ENCODE results near the gene TMEM238. TPM values are rescaled to one million over a fixed set of nuclear protein-coding genes. Genes with fewer than 3 reads are reported as not detected.

Gene TMEM238
- total and polyA plus RNA-seq, 4 donors: 0.08 to 0.54 (median 0.47) TPM

GRCh38 chr19:55355213-55355821 is 28.8 kb downstream of the TMEM238 start:
- Histone ChIP-seq H3K27ac (ENCODE audit: low read depth in 1 of 2, low read length in 2 of 2) (no peak overlapping the region), H3K9me3 (ENCODE audit: control insufficient read depth in 4 of 4, low read length in 3 of 4) (no peaks in the 10 kb centered on the region), H3K4me3 (ENCODE audit: low read depth in 1 of 3, low read length in 3 of 3) (no peak overlapping the region), H3K27me3 (ENCODE audit: control insufficient read depth in 4 of 4, insufficient read depth in 4 of 4, low read length in 3 of 4) (peaks cover 0 to 8% (median 6%) of the 10 kb centered on the region in 4 donors), H3K36me3 (ENCODE audit: control insufficient read depth in 4 of 4, insufficient read depth in 3 of 4, low read depth in 1 of 4, low read length in 3 of 4) (no peaks in the 10 kb centered on the region), H3K4me1 (ENCODE audit: control insufficient read depth in 4 of 4, insufficient read depth in 4 of 4, low read length in 3 of 4) (peaks cover 0 to 4% (median 1%) of the 10 kb centered on the region in 4 donors), H3K9ac (ENCODE audit: low read depth in 1 of 2, low read length in 2 of 2) (no peak overlapping the region)
- DNase-seq (ENCODE audit: low spot score): no peak
- 31% methylated on average over 13 of the region's 13 CpGs for WGBS
- TF ChIP-seq TAF1 (conservative IDR thresholded peaks at IDR 0.05) (no peak), HNF4A (conservative IDR thresholded peaks at IDR 0.05) (no peak)

GRCh38 chr19:55354698-55355212 is 29.3 kb downstream of the TMEM238 start, which contains the start of gene COX6B2:
COX6B2 (minus strand) TSS chr19:55354719; CDS start chr19:55354521, 198 bp downstream.
- Histone ChIP-seq H3K9ac (ENCODE audit: low read depth in 1 of 2, low read length in 2 of 2) (no peak within 1 kb of the TSS), H3K27me3 (ENCODE audit: control insufficient read depth in 4 of 4, insufficient read depth in 4 of 4, low read length in 3 of 4) (peaks cover 0 to 8% (median 6%) of the 10 kb centered on the region in 4 donors), H3K36me3 (ENCODE audit: control insufficient read depth in 4 of 4, insufficient read depth in 3 of 4, low read depth in 1 of 4, low read length in 3 of 4) (no peaks in the 10 kb centered on the region), H3K4me1 (ENCODE audit: control insufficient read depth in 4 of 4, insufficient read depth in 4 of 4, low read length in 3 of 4) (peaks cover 0 to 4% (median 1%) of the 10 kb centered on the region in 4 donors), H3K9me3 (ENCODE audit: control insufficient read depth in 4 of 4, low read length in 3 of 4) (no peaks in the 10 kb centered on the region), H3K27ac (ENCODE audit: low read depth in 1 of 2, low read length in 2 of 2) (no peak within 1 kb of the TSS), H3K4me3 (ENCODE audit: low read depth in 1 of 3, low read length in 3 of 3) (peak within 1 kb of the TSS in 1 of 3 donors; percentile 34)
- 4% methylated on average over 41 of the region's 43 CpGs for whole genome bisulfite sequencing
- TF ChIP-seq SP1 (IDR thresholded peaks at IDR 0.05) (no peak), MAX (IDR thresholded peaks at IDR 0.05) (no peak), EGR1 (IDR thresholded peaks at IDR 0.05; ENCODE audit: low read depth in 2 of 2) (no peak), NR2F2 (IDR thresholded peaks at IDR 0.05) (no peak), RAD21 (IDR thresholded peaks at IDR 0.05) (no peak)
- no peak for DNase-seq (ENCODE audit: low spot score)

DNA sequence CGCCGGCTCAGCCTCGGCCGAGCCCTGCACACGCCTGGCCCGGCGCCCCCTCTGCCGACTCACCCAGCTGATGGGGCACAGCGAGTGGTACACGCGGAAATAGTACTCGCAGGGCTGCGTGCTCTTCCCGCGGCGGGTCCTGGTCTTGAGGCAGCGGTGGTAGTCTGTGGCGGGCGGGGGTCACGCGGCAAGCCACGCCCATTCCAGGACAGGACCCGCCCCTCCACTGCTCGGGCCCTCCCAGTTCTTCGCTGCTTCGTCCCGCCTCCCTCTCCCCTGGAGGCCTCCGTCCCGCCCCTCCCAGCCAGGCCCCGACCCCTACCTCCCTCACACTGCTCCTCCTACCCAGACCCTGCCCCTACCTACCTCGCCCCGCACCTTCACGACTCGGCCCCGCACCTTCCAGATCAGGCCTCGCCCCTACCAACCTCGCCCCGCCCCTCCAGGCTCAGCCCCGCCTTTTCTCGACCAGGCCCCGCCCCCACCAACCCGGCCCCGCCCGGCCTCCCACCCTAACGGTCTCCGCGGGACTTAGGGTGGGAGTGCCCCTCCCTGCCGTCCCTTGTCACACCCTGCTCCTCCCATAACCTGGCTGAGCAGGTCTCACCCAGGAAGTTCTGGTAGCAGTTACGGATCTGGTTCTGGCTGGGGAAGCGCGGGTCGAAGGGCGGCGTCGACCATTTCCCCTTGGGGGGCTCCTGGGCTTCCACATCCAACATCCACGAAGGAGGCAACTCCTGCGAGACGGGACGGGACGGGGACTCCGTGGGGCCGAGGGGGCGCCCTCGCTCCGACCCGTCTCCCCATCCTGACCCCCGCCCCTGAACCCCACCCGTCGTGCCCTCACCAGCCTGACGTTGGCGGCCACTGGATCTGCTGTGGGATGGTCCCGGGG is 30.0 kb downstream of the TMEM238 start:
- peaks cover 0 to 8% (median 6%) of the 10 kb centered on the region in 4 donors for H3K27me3 ChIP-seq (ENCODE audit: control insufficient read depth in 4 of 4, insufficient read depth in 4 of 4, low read length in 3 of 4)

More for the DNA sequence above, 30.0 kb downstream of the TMEM238 start:
- H3K27ac ChIP-seq (ENCODE audit: low read depth in 1 of 2, low read length in 2 of 2): no peak overlapping the region
- TF ChIP-seq SP1 (IDR thresholded peaks at IDR 0.05) (no peak), RAD21 (IDR thresholded peaks at IDR 0.05) (no peak), HNF4A (conservative IDR thresholded peaks at IDR 0.05) (no peak), REST (IDR thresholded peaks at IDR 0.05) (no peak), EGR1 (IDR thresholded peaks at IDR 0.05; ENCODE audit: low read depth in 2 of 2) (no peak), HNF4G (IDR thresholded peaks at IDR 0.05) (no peak), GABPA (IDR thresholded peaks at IDR 0.05 in 1 of 2, conservative IDR thresholded peaks at IDR 0.05 in 1 of 2) (no peak), ZBTB33 (IDR thresholded peaks at IDR 0.05) (no peak), FOXA2 (IDR thresholded peaks at IDR 0.05) (no peak), RXRA (IDR thresholded peaks at IDR 0.05) (no peak), FOXA1 (IDR thresholded peaks at IDR 0.05) (no peak), YY1 (IDR thresholded peaks at IDR 0.05) (no peak), NR2F2 (IDR thresholded peaks at IDR 0.05) (no peak)
- no peaks in the 10 kb centered on the region for H3K36me3 ChIP-seq (ENCODE audit: control insufficient read depth in 4 of 4, insufficient read depth in 3 of 4, low read depth in 1 of 4, low read length in 3 of 4)
- no peaks in the 10 kb centered on the region for H3K9me3 ChIP-seq (ENCODE audit: control insufficient read depth in 4 of 4, low read length in 3 of 4)
- peak overlapping the region in 1 of 3 donors; percentile 34 for H3K4me3 ChIP-seq (ENCODE audit: low read depth in 1 of 3, low read length in 3 of 3)
- H3K9ac ChIP-seq (ENCODE audit: low read depth in 1 of 2, low read length in 2 of 2): no peak overlapping the region
- peaks cover 0 to 4% (median 1%) of the 10 kb centered on the region in 4 donors for H3K4me1 ChIP-seq (ENCODE audit: control insufficient read depth in 4 of 4, insufficient read depth in 4 of 4, low read length in 3 of 4)
- peak; percentile 76 for DNase-seq (ENCODE audit: low spot score)
- WGBS: 3% methylated on average over 72 of the region's 72 CpGs
